Measurements from ENCODE around the gene CALML6. TPM values are rescaled to one million over a fixed set of nuclear protein-coding genes. Genes with fewer than 3 reads are reported as not detected.

Gene CALML6
- polyA plus RNA-seq, 2 of the 4 experiments (the other 2 are of a cell fraction), result 0.49 TPM

DNA sequence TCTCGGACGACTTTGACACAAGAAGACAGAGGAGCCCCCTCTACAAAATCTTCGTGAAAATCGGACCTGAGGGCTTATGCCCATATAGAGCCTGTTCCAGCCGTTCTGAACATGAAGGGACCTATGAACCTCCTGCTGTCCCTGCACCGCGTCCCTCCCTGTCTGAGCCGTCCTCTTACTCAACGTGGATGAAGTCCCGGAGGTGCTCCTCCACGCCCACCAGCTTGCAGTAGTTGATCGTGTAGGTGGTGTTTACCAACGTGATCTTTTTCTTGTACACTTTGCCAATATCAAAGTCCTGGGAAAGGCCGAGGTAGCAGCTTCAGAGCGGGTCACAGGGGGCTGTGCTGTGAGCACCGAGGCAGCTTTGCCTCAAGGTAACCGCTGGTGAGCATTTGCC is 48.5 kb downstream of the CALML6 start (continued):
- TF ChIP-seq, protein P1, sequence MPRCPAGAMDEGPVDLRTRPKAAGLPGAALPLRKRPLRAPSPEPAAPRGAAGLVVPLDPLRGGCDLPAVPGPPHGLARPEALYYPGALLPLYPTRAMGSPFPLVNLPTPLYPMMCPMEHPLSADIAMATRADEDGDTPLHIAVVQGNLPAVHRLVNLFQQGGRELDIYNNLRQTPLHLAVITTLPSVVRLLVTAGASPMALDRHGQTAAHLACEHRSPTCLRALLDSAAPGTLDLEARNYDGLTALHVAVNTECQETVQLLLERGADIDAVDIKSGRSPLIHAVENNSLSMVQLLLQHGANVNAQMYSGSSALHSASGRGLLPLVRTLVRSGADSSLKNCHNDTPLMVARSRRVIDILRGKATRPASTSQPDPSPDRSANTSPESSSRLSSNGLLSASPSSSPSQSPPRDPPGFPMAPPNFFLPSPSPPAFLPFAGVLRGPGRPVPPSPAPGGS (IDR thresholded peaks at IDR 0.05), result no peak
- TF ChIP-seq MYC (IDR thresholded peaks at IDR 0.05; ENCODE audit: borderline replicate concordance, low read length), result no peak
- no peak for TF ChIP-seq TP53 (CRISPR knock-in tag; IDR thresholded peaks at IDR 0.05)
- TF ChIP-seq KDM5A (IDR thresholded peaks at IDR 0.05), result no peak

DNA sequence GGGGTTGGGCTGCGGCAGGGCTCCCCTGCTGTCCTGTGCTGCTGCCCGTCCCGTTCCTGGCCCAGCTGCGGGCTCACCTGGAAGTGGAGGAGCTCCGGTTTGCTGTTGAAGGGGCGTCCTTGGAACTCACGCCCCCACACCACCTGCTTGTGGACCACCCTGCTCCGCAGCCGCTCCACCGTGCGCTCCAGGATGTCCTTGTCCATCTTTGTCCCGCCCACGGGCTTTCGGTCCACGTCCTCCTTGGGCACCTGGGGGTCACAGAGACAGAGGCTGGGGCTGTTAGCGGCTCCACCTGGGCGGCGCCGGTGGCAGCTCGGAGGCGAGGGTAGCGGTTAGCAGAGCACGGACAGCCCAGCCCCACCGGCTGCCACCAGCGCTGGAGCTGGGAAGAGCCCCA is 49.8 kb downstream of the CALML6 start:
- ChIA-PET POLR2A (no interaction called here), CTCF (interaction anchor here (2.6 kb wide), 1 partner anchor 80 kb away, joined by 9 read pairs; no protein-coding TSS in a partner anchor)
- TF ChIP-seq RCOR1 (IDR thresholded peaks at IDR 0.05; ENCODE audit: low read depth, low read length), result no peak
- TF ChIP-seq PHF8 (IDR thresholded peaks at IDR 0.05; ENCODE audit: borderline replicate concordance, low read depth), result no peak
- TF ChIP-seq ZSCAN20 (CRISPR knock-in tag; IDR thresholded peaks at IDR 0.05), result no peak
- no peak for TF ChIP-seq HOXA7 (CRISPR knock-in tag; IDR thresholded peaks at IDR 0.05)
- TF ChIP-seq HEYL (CRISPR knock-in tag; IDR thresholded peaks at IDR 0.05), result no peak
- TF ChIP-seq FOSL2 (IDR thresholded peaks at IDR 0.05), result no peak
- no peak for TF ChIP-seq FOSL2 (CRISPR knock-in tag; IDR thresholded peaks at IDR 0.05)
- no peak for TF ChIP-seq NPAS2 (CRISPR knock-in tag; IDR thresholded peaks at IDR 0.05; ENCODE audit: borderline replicate concordance)
- no peak for TF ChIP-seq RFX5 (IDR thresholded peaks at IDR 0.05)
- TF ChIP-seq CBX2 (IDR thresholded peaks at IDR 0.05; ENCODE audit: borderline replicate concordance, low read depth), result no peak
- no peak for TF ChIP-seq MYC (IDR thresholded peaks at IDR 0.05; ENCODE audit: borderline replicate concordance, low read length)
- no peak for TF ChIP-seq CEBPB (IDR thresholded peaks at IDR 0.05)
- no peak for ATAC-seq
- H3K4me2 ChIP-seq, result no peak overlapping the region
- no peak overlapping the region for H3K4me3 ChIP-seq
- H3K9me3 ChIP-seq, result no peaks in the 10 kb centered on the region
- DNase-seq (ENCODE audit: low read depth in 1 of 2, low spot score in 1 of 2), result no peak
- 74% methylated on average over 13 of the region's 25 CpGs for WGBS (ENCODE audit: missing lambda C conversion rate)
- no peak overlapping the region for H3K27ac ChIP-seq
- FAIRE-seq, result no peak
- peaks cover 4% of the 10 kb centered on the region; the same call in 1 of the 3 replicates for H3K4me1 ChIP-seq

DNA sequence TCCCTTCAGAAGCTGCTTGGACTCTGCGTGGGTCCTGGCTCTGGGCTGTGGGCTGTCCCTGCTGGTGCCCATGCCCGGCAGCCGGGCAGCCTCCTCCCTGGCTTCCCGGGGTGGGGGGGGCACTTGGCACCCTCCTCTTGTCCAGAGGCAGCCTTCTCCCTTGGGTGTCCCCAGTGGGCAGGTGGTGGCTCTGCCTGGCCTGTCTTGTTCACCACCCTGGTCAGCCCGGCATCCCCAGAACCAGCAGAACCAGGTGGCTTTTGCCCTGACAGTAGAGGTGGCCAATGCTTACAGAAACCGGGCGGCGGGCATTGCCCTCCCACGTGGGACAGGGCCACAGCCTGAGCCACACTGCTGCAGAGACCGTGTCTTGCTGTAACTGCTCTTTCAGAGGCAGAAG is 50.5 kb downstream of the CALML6 start:
- WGBS (ENCODE audit: missing lambda C conversion rate), result 26% methylated on average over 4 of the region's 10 CpGs
- Histone ChIP-seq H3K4me1 (no peaks in the 10 kb centered on the region), H3K27ac (no peak overlapping the region), H3K4me3 (no peak overlapping the region), H3K9me3 (no peaks in the 10 kb centered on the region), H3K4me2 (no peak overlapping the region)
- DNase-seq (ENCODE audit: low read depth in 1 of 2, low spot score in 1 of 2), result no peak
- FAIRE-seq, result no peak
- TF ChIP-seq NPAS2 (CRISPR knock-in tag; IDR thresholded peaks at IDR 0.05; ENCODE audit: borderline replicate concordance), result no peak
- TF ChIP-seq ZNF302 (CRISPR knock-in tag; IDR thresholded peaks at IDR 0.05), result no peak
- no peak for TF ChIP-seq ZFP36 (IDR thresholded peaks at IDR 0.05; ENCODE audit: borderline replicate concordance, partially characterized antibody)
- TF ChIP-seq, protein P2, sequence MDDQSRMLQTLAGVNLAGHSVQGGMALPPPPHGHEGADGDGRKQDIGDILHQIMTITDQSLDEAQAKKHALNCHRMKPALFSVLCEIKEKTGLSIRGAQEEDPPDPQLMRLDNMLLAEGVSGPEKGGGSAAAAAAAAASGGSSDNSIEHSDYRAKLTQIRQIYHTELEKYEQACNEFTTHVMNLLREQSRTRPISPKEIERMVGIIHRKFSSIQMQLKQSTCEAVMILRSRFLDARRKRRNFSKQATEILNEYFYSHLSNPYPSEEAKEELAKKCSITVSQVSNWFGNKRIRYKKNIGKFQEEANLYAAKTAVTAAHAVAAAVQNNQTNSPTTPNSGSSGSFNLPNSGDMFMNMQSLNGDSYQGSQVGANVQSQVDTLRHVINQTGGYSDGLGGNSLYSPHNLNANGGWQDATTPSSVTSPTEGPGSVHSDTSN (IDR thresholded peaks at IDR 0.05), result no peak
- CTCF ChIA-PET, result interaction anchor here (1.1 to 2.6 kb wide), 2 partner anchors 79 to 80 kb away, joined by 4 to 9 read pairs; no protein-coding TSS in a partner anchor
- no peak for ATAC-seq
- POLR2A ChIA-PET, result no interaction called here

DNA sequence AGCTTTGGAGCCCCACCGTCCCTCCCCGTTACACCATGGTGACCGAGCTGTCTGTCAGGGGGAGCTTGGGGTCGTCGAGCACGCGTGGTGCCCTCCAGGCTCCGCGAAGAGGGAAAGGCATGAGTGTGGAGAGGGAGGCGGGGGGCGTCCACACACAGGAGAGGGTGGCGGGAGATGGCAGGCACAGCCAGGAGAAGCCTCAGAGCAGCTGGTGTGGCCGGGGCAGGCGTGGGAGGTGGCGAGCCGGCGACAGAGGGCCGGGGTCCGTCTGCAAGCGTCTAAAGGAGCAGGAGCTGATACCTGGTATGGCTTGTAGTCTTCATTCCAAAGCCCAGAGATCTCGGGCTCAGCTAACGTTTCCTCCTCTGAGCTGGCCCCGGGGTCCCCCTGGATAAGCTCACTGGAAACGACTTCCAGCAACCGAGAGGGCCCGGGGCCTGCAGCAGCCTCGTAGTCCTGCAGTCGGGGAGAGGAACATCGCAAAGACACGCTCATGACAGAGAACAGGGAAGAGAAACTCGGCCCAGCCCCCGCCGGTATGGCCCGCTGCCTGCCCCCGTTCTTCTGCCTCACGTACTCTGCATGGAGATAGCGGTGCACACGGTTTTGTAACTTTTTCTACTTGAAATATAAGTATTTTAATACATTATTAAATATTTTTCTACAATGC is 51.1 kb downstream of the CALML6 start:
- Histone ChIP-seq H3K27ac (no peak overlapping the region), H3K4me3 (no peak overlapping the region), H3K4me1 (no peaks in the 10 kb centered on the region), H3K4me2 (no peak overlapping the region), H3K9me3 (no peaks in the 10 kb centered on the region)
- FAIRE-seq (no peak), ATAC-seq (no peak), DNase-seq (ENCODE audit: low read depth in 1 of 2, low spot score in 1 of 2) (no peak)
- 54% methylated on average over 33 of the region's 38 CpGs for WGBS (ENCODE audit: missing lambda C conversion rate)
- ChIA-PET CTCF (interaction anchor here (0.6 to 1.1 kb wide), 2 partner anchors 22 to 78 kb away, joined by 3 to 4 read pairs; no protein-coding TSS in a partner anchor), POLR2A (no interaction called here)
- TF ChIP-seq GATA3 (IDR thresholded peaks at IDR 0.05; ENCODE audit: borderline replicate concordance) (no peak), FOSL2 (IDR thresholded peaks at IDR 0.05) (no peak), FOSL2 (CRISPR knock-in tag; IDR thresholded peaks at IDR 0.05) (no peak), KDM5A (IDR thresholded peaks at IDR 0.05) (no peak), HEYL (CRISPR knock-in tag; IDR thresholded peaks at IDR 0.05) (no peak)
- TF ChIP-seq, protein P1 (IDR thresholded peaks at IDR 0.05), result no peak
